DMS114 treated with DMSO at 0.1 percent for 48 hours (cell line): Measurements from ENCODE around the gene MIOS.
"Not testable (repeated sequence)": the region's sequence is repeated elsewhere in the genome, so short reads cannot be mapped to it uniquely, and the experiment has no call there.

Source experiments
- DNase-seq: peaks from one replicate; lab custom pipeline; 2025; ENCODE audit not compliant: unreplicated experiment; lab: John Stamatoyannopoulos, UW

MIOS gene

DNA sequence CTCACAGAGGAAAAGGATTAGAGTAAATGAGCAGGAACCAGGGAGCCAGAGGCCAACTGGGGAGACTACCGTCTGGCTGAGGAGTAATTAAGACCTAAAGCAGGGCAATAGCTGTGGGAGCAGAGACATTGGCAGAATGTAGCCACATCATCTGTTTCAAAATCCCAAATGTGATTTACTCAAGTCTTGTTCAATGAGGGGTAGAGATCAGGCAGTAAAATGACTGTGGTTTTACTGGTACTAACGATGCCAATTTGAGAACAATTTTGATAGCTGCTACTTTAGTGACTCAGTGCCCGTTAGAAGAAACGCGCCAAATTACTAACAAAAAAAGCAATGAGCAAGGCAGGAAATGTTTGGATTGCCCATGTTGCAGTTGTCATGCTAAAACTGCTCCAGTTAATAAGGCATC is 12.7 kb upstream of the MIOS start:
- no peak for DNase-seq

- no peak for DNase-seq
These were observed 11.8 kb upstream of the MIOS start for GRCh38 chr7:7554649-7555575.

- no peak for DNase-seq
These were observed 9.8 kb upstream of the MIOS start for GRCh38 chr7:7556852-7557251.

GRCh38 chr7:7557252-7557651 is 9.4 kb upstream of the MIOS start:
- no peak for DNase-seq

DNA sequence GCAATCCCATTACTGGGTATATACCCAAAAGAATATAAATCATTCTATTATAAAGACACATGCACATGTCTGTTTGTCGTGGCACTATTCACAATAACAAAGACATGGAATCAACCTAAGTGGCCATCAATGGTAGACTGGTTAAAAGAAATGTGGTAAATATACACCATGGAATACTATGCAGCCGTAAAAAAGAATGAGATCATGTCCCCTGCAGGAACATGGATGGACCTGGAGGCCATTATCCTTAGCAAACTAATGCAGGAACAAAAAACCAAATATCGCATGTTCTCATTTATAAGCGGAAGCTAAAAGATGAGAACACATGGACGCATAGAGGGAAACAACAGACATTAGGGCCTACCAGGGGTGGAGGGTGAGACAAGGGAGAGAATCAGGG is 5.1 kb upstream of the MIOS start:
- not testable (repeated sequence) for DNase-seq

GRCh38 chr7:7562736-7563135 is 3.9 kb upstream of the MIOS start:
- no peak for DNase-seq

- no peak for DNase-seq
These were observed 3.4 kb upstream of the MIOS start for GRCh38 chr7:7563269-7563668.

DNA sequence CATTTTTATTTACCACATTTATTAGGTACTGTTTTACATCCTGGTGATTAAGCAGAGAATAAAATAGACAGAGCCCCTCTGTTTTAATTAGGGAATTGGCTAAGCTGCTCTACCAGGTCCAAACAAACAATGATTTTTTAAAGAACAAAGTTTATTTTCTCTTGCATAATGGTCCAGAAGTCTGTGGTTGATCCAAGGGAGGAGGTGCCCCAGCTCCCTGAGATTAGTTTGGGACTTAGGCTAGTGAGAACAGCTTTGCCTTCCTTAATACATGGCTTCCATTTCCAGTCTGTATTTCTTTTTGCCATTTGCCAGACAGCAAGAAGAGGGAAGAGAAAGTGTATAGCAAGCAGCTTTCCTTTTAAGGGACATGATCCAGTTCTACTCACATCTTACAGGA is 2.9 kb upstream of the MIOS start:
- no peak for DNase-seq

DNA sequence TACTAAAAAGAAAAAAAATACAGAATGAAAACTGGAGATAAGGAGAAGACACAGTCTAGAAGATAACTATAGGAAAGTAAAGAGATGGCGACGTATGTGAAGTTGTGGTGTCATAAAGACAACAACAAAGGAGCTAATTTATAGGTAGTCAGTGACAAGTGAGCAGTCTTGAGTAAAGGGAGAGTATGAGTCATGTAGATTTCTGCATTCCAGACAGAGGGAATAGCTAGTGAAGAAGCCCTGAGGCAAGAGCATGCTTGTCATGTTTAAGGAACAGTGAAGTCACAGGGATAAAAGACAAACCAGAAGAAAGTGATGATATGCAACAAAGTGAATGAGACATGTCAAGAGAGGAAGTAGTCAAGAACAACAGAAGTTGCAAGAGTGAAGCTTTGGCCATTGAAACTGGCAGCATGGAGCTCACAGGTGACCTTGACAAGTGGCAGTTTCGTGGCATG is 2.3 kb upstream of the MIOS start:
- DNase-seq, result no peak

- DNase-seq, result no peak
These were observed 1.5 kb upstream of the MIOS start for GRCh38 chr7:7565018-7565680.

DNA sequence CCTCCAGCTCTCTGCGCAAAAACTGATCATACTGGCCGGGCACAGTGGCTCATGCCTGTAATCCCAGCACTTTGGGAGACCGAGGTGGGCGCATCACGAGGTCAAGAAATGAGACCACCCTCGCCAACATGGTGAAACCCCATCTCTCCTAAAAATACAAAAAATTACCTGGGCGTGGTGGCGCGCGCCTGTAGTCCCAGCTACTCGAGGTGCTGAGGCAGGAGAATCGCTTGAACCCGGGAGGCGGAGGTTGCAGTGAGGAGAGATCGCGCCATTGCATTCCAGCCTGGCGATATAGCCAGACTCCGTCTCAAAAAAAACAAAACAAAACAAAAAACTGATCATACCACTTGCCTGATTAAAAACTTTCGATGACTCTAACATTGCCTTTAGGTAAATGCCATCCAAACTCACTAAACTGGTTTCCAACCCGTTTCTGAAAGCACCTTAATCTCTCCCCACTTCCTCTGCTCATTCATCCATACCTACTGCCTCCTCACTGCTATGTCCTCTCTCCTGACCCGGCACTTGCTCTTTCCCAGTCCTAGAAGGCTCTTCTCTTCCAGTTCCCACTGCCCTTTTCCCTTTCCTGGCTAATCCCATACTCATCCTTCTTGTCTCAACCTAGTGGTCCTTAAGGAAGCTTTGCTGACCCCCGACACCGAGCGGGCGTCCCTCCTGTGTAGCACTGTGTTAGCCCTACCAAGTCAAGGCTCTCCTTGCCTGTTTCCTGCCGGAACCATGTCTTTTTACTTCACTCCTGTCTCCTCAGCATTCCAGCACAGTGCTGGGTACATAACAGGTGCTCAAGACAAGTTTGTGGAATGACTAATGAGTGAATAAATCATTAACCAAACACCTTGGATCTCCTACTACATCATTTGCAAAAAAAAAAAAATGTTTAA is 686 bp upstream of the MIOS start:
- DNase-seq, result no peak

DNA sequence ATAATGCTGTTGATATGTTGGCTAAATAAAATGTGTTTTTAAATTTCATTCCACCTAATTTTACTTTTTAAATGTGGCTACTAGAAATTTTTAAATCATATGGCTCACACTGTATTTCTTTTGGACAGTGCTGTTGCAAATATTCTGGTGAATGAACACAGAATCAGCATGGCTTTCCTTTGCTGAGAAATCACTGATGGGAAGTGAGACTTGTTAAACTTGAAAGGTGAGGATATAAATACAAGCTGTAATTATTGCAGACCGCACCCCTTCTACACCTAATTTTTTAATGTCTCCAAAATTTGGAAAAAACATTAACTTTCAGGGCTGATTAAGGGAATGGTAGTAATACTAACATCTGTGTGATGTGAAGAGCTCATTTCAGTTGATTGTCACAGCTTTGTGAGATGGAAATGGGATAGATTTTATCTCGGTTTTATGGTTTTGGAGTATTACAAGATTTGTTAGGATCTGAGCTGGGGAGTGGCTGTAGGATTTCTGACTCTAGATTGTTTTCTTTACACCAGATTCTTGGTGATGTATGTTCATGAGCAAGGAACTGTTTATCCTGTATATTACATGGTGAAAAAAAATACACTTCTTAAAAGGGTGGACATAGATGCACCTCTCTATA is 1.3 kb downstream of the MIOS start:
- DNase-seq, result no peak

DNA sequence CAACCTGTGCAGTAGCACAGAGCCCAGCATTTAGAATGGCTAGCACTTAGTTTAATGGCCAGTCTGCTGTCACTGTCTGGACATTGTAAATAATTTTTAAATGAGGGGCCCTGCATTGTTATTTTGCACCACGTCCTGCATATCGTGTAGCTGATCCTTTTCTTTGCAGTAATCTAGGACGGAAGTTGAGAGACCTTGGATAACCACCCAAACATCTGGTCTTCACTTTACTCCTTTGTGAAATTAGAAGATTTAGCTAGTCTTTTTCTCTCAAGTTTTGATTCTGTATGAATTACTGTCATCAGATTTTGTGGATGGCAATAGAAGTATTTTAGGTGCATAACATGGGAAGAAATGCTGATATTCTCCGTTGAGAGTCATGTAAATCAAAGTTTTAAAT is 1.9 kb downstream of the MIOS start:
- no peak for DNase-seq

DNA sequence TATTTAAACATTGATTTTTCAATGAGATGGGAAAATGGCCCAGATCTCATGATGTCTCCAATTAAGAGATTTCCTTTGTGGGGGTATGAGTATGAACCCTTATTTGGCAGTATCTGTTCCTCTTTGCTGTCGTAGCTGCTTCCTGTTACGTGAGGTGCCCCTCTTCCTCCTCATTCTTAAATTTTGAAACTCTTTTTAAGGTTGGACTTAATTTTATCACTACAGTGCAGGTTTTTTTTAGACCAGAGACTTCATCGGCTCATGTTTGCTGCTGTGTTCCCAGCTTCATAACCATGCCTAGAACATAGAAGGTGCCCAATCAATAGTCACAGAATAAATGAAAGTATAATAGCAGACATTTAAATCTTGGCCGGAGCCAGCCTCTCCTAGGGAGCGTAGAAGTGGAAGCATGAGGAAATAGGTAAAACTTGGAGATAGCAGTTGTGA is 2.4 kb downstream of the MIOS start:
- DNase-seq, result no peak

DNA sequence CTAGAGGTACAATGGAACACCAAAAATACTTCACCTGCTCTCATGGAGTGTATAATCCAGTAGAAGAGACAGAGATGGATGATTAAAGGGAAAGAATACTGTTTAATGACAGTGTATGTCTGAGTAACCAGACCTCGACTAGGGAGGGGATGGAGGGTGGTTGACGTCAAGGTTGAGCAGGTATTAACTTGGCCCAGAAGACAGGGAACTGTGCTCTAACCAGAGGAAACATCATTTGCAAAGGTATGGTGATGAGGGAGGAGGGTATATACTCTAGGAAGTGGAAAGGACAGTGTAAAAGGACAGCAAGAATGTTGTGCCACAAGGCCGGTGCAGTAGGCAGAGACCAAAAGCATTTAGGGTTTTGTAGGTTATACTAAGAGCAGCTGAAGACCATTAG is 2.9 kb downstream of the MIOS start:
- no peak for DNase-seq

- DNase-seq, result no peak
These were observed 3.9 kb downstream of the MIOS start for GRCh38 chr7:7570584-7570983.

DNA sequence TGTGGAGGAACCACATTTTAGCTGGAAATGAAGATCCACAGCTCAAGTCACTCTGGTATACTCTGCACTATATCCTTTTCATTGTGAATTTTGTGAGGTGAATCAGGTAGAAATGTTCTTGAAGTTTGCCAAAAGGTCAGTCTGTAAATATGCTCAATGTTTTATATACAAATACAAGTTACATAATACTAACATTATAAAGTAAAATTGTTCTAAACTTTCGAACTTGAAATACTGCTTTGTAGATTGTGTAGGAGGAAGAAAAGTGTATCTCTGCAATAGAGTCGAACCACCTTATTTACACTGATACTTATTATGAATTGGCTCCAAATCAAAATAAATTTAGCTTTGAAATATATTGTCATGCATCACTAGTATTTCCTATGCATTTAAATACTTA is 7.0 kb downstream of the MIOS start:
- DNase-seq, result no peak

DNA sequence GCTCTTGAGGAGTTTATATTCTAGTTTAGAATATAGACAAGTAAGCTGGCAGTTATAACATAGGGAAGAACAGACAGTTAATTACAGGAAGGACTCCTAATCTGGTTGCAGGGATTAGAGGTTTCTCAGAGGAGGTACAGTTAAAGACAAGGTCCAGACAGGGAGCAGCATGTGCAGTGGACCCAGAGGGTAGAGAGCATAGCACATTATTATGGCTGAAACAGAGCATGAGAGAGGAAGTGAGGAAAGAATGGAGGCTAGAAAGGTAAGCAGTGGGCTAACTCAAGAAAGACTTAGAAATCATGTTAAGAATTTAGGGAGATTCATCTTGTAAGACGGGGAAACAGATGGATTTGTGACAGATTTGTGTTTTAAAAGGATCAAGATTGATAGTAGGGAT is 9.7 kb downstream of the MIOS start:
- no peak for DNase-seq

GRCh38 chr7:7577888-7578287 is 11.2 kb downstream of the MIOS start:
- DNase-seq, result no peak

DNA sequence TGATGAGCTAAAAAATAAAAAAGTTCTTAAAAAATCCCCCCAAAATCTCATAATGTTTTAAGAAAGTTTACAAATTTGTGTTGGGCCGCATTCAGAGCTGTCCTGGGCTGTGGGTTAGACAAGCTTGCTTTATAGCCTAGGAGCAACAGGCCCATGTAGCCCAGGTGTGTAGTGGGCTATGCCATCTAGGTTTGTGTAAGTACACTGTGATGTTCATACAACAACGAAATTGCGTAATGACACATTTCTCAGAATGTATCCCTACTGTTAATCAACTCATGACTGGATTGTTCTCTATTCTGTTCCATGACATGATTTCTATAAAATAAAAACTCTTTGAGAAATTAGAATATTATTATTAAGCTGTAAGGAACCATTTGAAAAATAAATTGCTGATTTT is 13.0 kb downstream of the MIOS start:
- DNase-seq, result no peak
